K562 (cell line): Measurements from ENCODE around the gene BACE1-AS. TPM values are rescaled to one million over a fixed set of nuclear protein-coding genes. Genes with fewer than 3 reads are reported as not detected.
A peak's percentile ranks its signal among the peaks of the same experiment; 100 is the strongest.

ENCODE experiments used
- CBX1 ChIP-seq: sonication (generic); IDR thresholded peaks from 2 replicates; pipeline ENCODE4 v1.6.1; 2016; ENCODE audit warnings: antibody characterized with exemption, low read depth, mild to moderate bottlenecking
- CREB1 ChIP-seq, 2 experiments: sonication (generic) in 1 of 2; formaldehyde crosslinking in 1 of 2; IDR thresholded peaks; 2 replicates each; pipeline versions ENCODE4 v1.6.1 to v1.8.0; 2012 to 2022; ENCODE audit warnings: inconsistent platforms in 1 of 2, mild to moderate bottlenecking in 1 of 2, missing genetic modification reagents in 1 of 2, moderate library complexity in 1 of 2
- DLX4 ChIP-seq: fragments of 250-450 bp; sonication (Bioruptor Pico); IDR thresholded peaks from 2 replicates; pipeline ENCODE4 v1.6.1; 2021; ENCODE audit warnings: mild to moderate bottlenecking
- ELF2 ChIP-seq: fragments of 250-450 bp; sonication (Bioruptor Pico); IDR thresholded peaks from 2 replicates; pipeline ENCODE4 v1.5.0; 2021; ENCODE audit warnings: mild to moderate bottlenecking
- FOS ChIP-seq: IDR thresholded peaks from 3 replicates; pipeline ENCODE4 v1.6.1; 2011; ENCODE audit not compliant: insufficient read length; ENCODE audit errors: extremely low read depth
- HINFP ChIP-seq: fragments of 450-650 bp; conservative IDR thresholded peaks from 2 replicates; pipeline ENCODE4 v1.6.1; 2016; ENCODE audit warnings: missing genetic modification characterization, low read depth, mild to moderate bottlenecking, control low read depth, missing compliant biosample characterization
- HNRNPH1 ChIP-seq: fragments of 200-400 bp; formaldehyde crosslinking; optimal IDR thresholded peaks from 2 replicates; pipeline ENCODE3; 2017; ENCODE audit warnings: low read depth, mild to moderate bottlenecking, low read length, moderate library complexity
- HNRNPK ChIP-seq: fragments of 200-400 bp; formaldehyde crosslinking; IDR thresholded peaks from one replicate; pipeline ENCODE4 v1.6.1; 2018; ENCODE audit warnings: mild to moderate bottlenecking, low read depth, low read length; ENCODE audit not compliant: poor library complexity, severe bottlenecking
- MAX ChIP-seq: sonication (generic); formaldehyde crosslinking; IDR thresholded peaks from 2 replicates; pipeline ENCODE4 v1.9.0; 2022; ENCODE audit warnings: mild to moderate bottlenecking, missing genetic modification reagents
- NCOA2 ChIP-seq, 2 experiments: fragments of 450-650 bp; IDR thresholded peaks; 2 replicates each; pipeline ENCODE4 v1.6.1; 2018; ENCODE audit warnings: mild to moderate bottlenecking in 2 of 2, moderate library complexity in 1 of 2; ENCODE audit not compliant: partially characterized antibody in 2 of 2
- NCOA4 ChIP-seq: fragments of 450-650 bp; IDR thresholded peaks from 2 replicates; pipeline ENCODE4 v1.6.1; 2018; ENCODE audit warnings: mild to moderate bottlenecking; ENCODE audit not compliant: partially characterized antibody
- NFE2 ChIP-seq: IDR thresholded peaks from 2 replicates; pipeline ENCODE4 v1.6.1; 2014; ENCODE audit warnings: antibody characterized with exemption, low read depth
- PCBP2 ChIP-seq: fragments of 200-400 bp; formaldehyde crosslinking; IDR thresholded peaks from 2 replicates; pipeline ENCODE4 v1.6.1; 2018; ENCODE audit warnings: low read length, low read depth, mild to moderate bottlenecking, moderate library complexity; ENCODE audit not compliant: poor library complexity, severe bottlenecking
- POLR2AphosphoS2 ChIP-seq: IDR thresholded peaks from 2 replicates; pipeline ENCODE4 v1.6.1; 2012; ENCODE audit warnings: low read length, improper control_type of control experiment
- SMARCA4 ChIP-seq: fragments of 450-650 bp; IDR thresholded peaks from 2 replicates; pipeline ENCODE4 v1.6.1; 2016
- ZBTB8A ChIP-seq: fragments of 450-650 bp; IDR thresholded peaks from 2 replicates; pipeline ENCODE4 v1.6.1; 2018; ENCODE audit warnings: mild to moderate bottlenecking, moderate library complexity; ENCODE audit not compliant: partially characterized antibody
- ZNF165 ChIP-seq: fragments of 250-450 bp; sonication (Bioruptor Pico); IDR thresholded peaks from 2 replicates; pipeline ENCODE4 v1.4.0; 2020; ENCODE audit warnings: borderline replicate concordance
- ZNF274 ChIP-seq: IDR thresholded peaks from 2 replicates; pipeline ENCODE4 v1.6.1; 2011; ENCODE audit warnings: low read depth, mild to moderate bottlenecking, low read length, moderate library complexity, borderline replicate concordance
- ZNF445 ChIP-seq: fragments of 250-450 bp; sonication (Bioruptor Pico); IDR thresholded peaks from 2 replicates; pipeline ENCODE4 v1.4.0; 2020; ENCODE audit warnings: low read depth, mild to moderate bottlenecking, moderate library complexity
- ZNF584 ChIP-seq: fragments of 200-800 bp; sonication (Bioruptor generic); IDR thresholded peaks from 2 replicates; pipeline ENCODE4 v1.6.1; 2016; ENCODE audit warnings: low read depth, mild to moderate bottlenecking, missing genetic modification characterization, missing compliant biosample characterization
- ZNF609 ChIP-seq: sonication (generic); formaldehyde crosslinking; IDR thresholded peaks from 2 replicates; pipeline ENCODE4 v1.8.1; 2023; ENCODE audit warnings: missing genetic modification reagents, mild to moderate bottlenecking, borderline replicate concordance
- polyA plus RNA-seq, 8 experiments: library from polyadenylated mRNA; depleted of rRNA in 4 of 8; stranded (reverse) in 5 of 8; unstranded in 3 of 8; fragments of >200 nt; fragmentation: Nextera tagmentation in 2 of 8; fragmentation: Illumina TruSeq in 1 of 8; extraction: Ambion mirVana in 2 of 8; extraction: Trizol in 1 of 8; gene quantifications; 2 replicates each; pipeline versions ENCODE4 v1.2.1 to v1.2.3, GENCODE V29; 2011 to 2014; ENCODE audit warnings: inconsistent platforms in 1 of 8, missing spikeins in 1 of 8
- total RNA-seq, 7 experiments: library from RNA; depleted of rRNA in 6 of 7; stranded (reverse); fragments of >200 nt in 6 of 7; fragmentation: Illumina TruSeq in 2 of 7; extraction: Trizol in 2 of 7; gene quantifications; 2 replicates each; pipeline versions ENCODE4 v1.2.1 to v1.2.3, GENCODE V29; 2011 to 2021; ENCODE audit warnings: low replicate concordance in 1 of 7

BACE1-AS gene
- total and polyA plus RNA-seq, 9 of the 15 experiments (the other 6 are each of a cell fraction or from before 2014, with no cell fraction given) = 2.2 to 8.2 (median 3.8) TPM

- no peak for TF ChIP-seq ZNF609 (CRISPR knock-in tag)
- no peak for TF ChIP-seq HNRNPK
- TF ChIP-seq FOS = peak; percentile 95
- no peak for TF ChIP-seq NCOA2 (IDR thresholded peaks at IDR 0.05; ENCODE audit: partially characterized antibody in 2 of 2)
- peak; percentile 91 for TF ChIP-seq MAX
- TF ChIP-seq ZNF584 (CRISPR knock-in tag) = 0 out of 2 replicates have a peak, but pooled peaks have one; percentile 64
- TF ChIP-seq HINFP (tag) = no peak
- TF ChIP-seq POLR2AphosphoS2 = no peak
- TF ChIP-seq ZNF445 (CRISPR knock-in tag) = no peak
- TF ChIP-seq ZBTB8A = no peak
- no peak for TF ChIP-seq NFE2
- TF ChIP-seq CBX1 = peak; percentile 45; the same call in 1 of the 2 replicates
- TF ChIP-seq SMARCA4 = no peak
- no peak for TF ChIP-seq PCBP2
- TF ChIP-seq ZNF165 (CRISPR knock-in tag) = no peak
- no peak for TF ChIP-seq HNRNPH1
- peak; percentile 93 for TF ChIP-seq ELF2 (CRISPR knock-in tag)
- peak; percentile 42; the same call in 1 of the 2 replicates for TF ChIP-seq CREB1 (IDR thresholded peaks at IDR 0.05)
- peak; percentile 35; the same call in 1 of the 2 replicates for TF ChIP-seq CREB1 (CRISPR knock-in tag; IDR thresholded peaks at IDR 0.05)
- TF ChIP-seq NCOA4 = no peak
- TF ChIP-seq ZNF274 = no peak
- TF ChIP-seq DLX4 (CRISPR knock-in tag) = no peak
Measured at GRCh38 chr11:117327567-117328374, 36.6 kb downstream of the BACE1-AS start, which contains the start of gene CEP164 (continued).
